ENCODE data around the gene NAV2.
A peak's percentile ranks its signal among the peaks of the same experiment; 100 is the strongest.

The NAV2 gene

GRCh38 chr11:20035375-20035700, 322.7 kb downstream of the NAV2 start:
- TF ChIP-seq, protein P1, sequence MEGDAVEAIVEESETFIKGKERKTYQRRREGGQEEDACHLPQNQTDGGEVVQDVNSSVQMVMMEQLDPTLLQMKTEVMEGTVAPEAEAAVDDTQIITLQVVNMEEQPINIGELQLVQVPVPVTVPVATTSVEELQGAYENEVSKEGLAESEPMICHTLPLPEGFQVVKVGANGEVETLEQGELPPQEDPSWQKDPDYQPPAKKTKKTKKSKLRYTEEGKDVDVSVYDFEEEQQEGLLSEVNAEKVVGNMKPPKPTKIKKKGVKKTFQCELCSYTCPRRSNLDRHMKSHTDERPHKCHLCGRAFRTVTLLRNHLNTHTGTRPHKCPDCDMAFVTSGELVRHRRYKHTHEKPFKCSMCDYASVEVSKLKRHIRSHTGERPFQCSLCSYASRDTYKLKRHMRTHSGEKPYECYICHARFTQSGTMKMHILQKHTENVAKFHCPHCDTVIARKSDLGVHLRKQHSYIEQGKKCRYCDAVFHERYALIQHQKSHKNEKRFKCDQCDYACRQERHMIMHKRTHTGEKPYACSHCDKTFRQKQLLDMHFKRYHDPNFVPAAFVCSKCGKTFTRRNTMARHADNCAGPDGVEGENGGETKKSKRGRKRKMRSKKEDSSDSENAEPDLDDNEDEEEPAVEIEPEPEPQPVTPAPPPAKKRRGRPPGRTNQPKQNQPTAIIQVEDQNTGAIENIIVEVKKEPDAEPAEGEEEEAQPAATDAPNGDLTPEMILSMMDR (IDR thresholded peaks at IDR 0.05) = no peak
- Mint-ChIP-seq H3K9me3 (no peaks in the 10 kb centered on the region), H3K4me1 (peaks cover 95% of the 10 kb centered on the region), H3K27ac (peak overlapping the region; percentile 62), H3K4me3 (peak overlapping the region; percentile 56), H3K36me3 (ENCODE audit: low read depth) (peaks cover 24% of the 10 kb centered on the region), H3K27me3 (ENCODE audit: low read depth, poor library complexity) (no peaks in the 10 kb centered on the region)
- no peak for DNase-seq

DNA sequence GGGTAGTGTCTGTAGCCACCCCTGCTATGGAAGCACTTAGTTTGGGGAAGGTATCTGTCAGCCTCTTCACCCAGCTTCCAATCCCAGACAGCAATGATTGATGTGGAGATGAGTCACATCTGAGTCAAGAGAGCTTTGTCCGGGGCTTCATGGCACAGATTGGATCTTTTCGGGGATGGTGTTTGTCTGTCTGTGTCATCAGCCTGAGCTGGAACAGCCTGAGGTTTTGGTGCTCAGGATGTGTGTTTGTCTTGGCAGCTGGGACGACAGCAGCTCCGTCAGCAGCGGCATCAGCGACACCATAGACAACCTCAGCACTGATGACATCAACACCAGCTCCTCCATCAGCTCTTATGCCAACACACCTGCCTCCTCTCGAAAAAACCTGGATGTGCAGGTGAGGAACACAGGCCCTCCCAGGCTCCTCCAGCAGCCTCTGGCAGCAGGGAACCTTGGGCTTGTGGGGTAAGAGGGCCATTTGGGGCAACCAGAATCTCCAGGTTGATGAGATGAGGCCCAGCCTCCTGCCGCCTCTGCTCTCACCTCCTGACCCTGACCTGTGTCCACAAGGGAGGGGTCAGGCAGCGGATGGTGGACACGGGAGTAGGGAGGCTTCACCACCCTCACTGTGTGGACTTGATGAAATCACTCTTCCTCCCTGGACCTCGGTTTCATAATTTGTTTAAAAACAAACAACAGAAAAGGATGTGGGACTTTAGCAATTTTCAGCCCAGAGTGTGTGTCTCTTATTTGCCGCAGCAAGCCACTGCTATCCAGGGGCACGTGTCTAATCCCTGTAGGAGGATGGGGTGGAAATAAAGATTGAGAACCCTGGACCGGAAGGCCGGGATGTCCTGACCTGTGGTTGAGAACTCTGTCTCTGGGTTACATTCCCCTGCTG, 323.3 kb downstream of the NAV2 start:
- H3K27ac Mint-ChIP-seq = peak overlapping the region; percentile 62
- H3K4me1 Mint-ChIP-seq = peaks cover 95% of the 10 kb centered on the region
- no peaks in the 10 kb centered on the region for H3K9me3 Mint-ChIP-seq
- DNase-seq = no peak
- TF ChIP-seq, protein P1 (IDR thresholded peaks at IDR 0.05) = no peak
- H3K27me3 Mint-ChIP-seq (ENCODE audit: low read depth, poor library complexity) = no peaks in the 10 kb centered on the region
- peak overlapping the region; percentile 56 for H3K4me3 Mint-ChIP-seq
- peaks cover 30% of the 10 kb centered on the region for H3K36me3 Mint-ChIP-seq (ENCODE audit: low read depth)

DNA sequence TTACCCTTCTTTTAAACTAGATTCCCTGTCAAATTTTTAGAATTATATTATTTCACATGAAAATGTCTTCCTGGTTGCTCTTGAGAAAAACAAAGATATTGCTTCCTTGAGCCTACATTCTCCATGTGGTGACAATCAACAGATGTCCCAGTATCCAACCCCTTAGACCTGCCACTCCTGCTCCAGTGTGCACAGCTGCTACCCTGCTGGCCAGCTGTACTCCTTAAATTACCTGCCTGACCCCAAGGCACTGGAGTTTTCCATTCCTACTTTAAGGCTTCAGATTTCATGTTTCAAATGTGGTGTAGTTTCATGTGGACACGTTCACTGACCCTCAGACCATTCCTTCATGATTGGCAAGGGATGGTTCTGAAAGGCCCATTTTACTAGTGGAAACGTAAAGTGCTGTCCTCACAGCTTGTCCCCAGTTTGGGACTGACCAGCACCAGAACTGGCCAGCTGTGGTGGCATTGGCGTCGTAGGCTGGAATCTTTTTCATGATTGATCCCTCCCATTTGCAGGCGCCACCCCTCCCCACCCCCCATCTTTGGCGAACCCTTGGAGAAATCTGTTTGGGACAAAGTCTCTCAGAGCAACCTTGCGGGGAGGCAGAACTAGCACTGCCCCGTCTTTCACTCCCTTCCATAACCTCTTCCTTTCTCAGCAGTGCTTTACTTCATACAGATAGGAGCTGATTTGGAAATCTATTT, 324.1 kb downstream of the NAV2 start:
- Mint-ChIP-seq H3K4me3 (peak overlapping the region; percentile 62), H3K4me1 (peaks cover 91% of the 10 kb centered on the region), H3K36me3 (ENCODE audit: low read depth) (peaks cover 31% of the 10 kb centered on the region), H3K9me3 (no peaks in the 10 kb centered on the region), H3K27me3 (ENCODE audit: low read depth, poor library complexity) (no peaks in the 10 kb centered on the region), H3K27ac (peak overlapping the region; percentile 81)
- TF ChIP-seq, protein P1 (IDR thresholded peaks at IDR 0.05) = no peak
- DNase-seq = no peak

GRCh38 chr11:20037396-20038153, 324.9 kb downstream of the NAV2 start:
- H3K27me3 Mint-ChIP-seq (ENCODE audit: low read depth, poor library complexity) = no peaks in the 10 kb centered on the region
- no peak overlapping the region for H3K4me3 Mint-ChIP-seq
- H3K36me3 Mint-ChIP-seq (ENCODE audit: low read depth) = peaks cover 31% of the 10 kb centered on the region
- H3K27ac Mint-ChIP-seq = peak overlapping the region; percentile 81
- TF ChIP-seq, protein P1 (IDR thresholded peaks at IDR 0.05) = no peak
- no peak for DNase-seq
- peaks cover 91% of the 10 kb centered on the region for H3K4me1 Mint-ChIP-seq
- H3K9me3 Mint-ChIP-seq = no peaks in the 10 kb centered on the region

- H3K36me3 Mint-ChIP-seq (ENCODE audit: low read depth) = peaks cover 31% of the 10 kb centered on the region
- TF ChIP-seq, protein P1 (IDR thresholded peaks at IDR 0.05) = no peak
- H3K9me3 Mint-ChIP-seq = no peaks in the 10 kb centered on the region
- no peak overlapping the region for H3K27ac Mint-ChIP-seq
- H3K27me3 Mint-ChIP-seq (ENCODE audit: low read depth, poor library complexity) = no peaks in the 10 kb centered on the region
- no peak overlapping the region for H3K4me3 Mint-ChIP-seq
- no peak for DNase-seq
- H3K4me1 Mint-ChIP-seq = peaks cover 91% of the 10 kb centered on the region
Observed at GRCh38 chr11:20038412-20038811, 325.8 kb downstream of the NAV2 start.
